DOHH2 (cell line): Measurements from ENCODE around the gene ATP9B.

Source experiments
- CTCF ChIP-seq: fragments of 200-600 bp; sonication (generic); IDR thresholded peaks from one replicate; pipeline ENCODE4 v1.5.1; 2014; ENCODE audit warnings: antibody characterized with exemption, mild to moderate bottlenecking, low read depth, low read length; ENCODE audit not compliant: poor library complexity, severe bottlenecking
- EZH2phosphoT487 ChIP-seq: fragments of 200-600 bp; sonication (generic); IDR thresholded peaks from 2 replicates; pipeline ENCODE4 v1.6.1; 2017; ENCODE audit warnings: borderline replicate concordance, mild to moderate bottlenecking, antibody characterized with exemption, low read length, moderate library complexity, mixed read lengths

GRCh38 chr18:79386547-79386946 lies 317.4 kb downstream of the ATP9B start:
- TF ChIP-seq CTCF (no peak), EZH2phosphoT487 (no peak)
